COLO668 (cell line): ENCODE results near the gene GCA.
A peak's percentile ranks its signal among the peaks of the same experiment; 100 is the strongest.

Experiments
- DNase-seq: peaks from one replicate; lab custom pipeline; 2025; ENCODE audit not compliant: unreplicated experiment; lab: John Stamatoyannopoulos, UW

Gene GCA

GRCh38 chr2:162343824-162344616 is at the start of gene GCA:
GCA (plus strand) TSS chr2:162344132; CDS start chr2:162344249, 117 bp downstream.
- peak; percentile 96 for DNase-seq

- no peak for DNase-seq
Observed at GRCh38 chr2:162295009-162295408, 48.9 kb upstream of the GCA start.

- peak; percentile 77 for DNase-seq
Observed at GRCh38 chr2:162297925-162298552, 45.9 kb upstream of the GCA start.

- DNase-seq, result no peak
Observed at GRCh38 chr2:162298669-162299335, 45.1 kb upstream of the GCA start.

- no peak for DNase-seq
Observed at GRCh38 chr2:162300266-162300665, 43.7 kb upstream of the GCA start.

GRCh38 chr2:162301151-162301804 is 42.7 kb upstream of the GCA start:
- DNase-seq, result peak; percentile 35

- DNase-seq, result no peak
Observed at GRCh38 chr2:162301877-162302276, 42.1 kb upstream of the GCA start.

- no peak for DNase-seq
Observed at GRCh38 chr2:162305901-162306300, 38.0 kb upstream of the GCA start.

GRCh38 chr2:162308747-162309503 is 35.0 kb upstream of the GCA start:
- no peak for DNase-seq

GRCh38 chr2:162312853-162313252 is 31.1 kb upstream of the GCA start:
- no peak for DNase-seq

GRCh38 chr2:162315938-162316337 is 28.0 kb upstream of the GCA start:
- DNase-seq, result no peak

GRCh38 chr2:162316590-162316989 is 27.3 kb upstream of the GCA start:
- DNase-seq, result no peak

GRCh38 chr2:162317058-162317742 is 26.7 kb upstream of the GCA start:
- no peak for DNase-seq

GRCh38 chr2:162317861-162318327 is 26.0 kb upstream of the GCA start:
- peak; percentile 48 for DNase-seq

GRCh38 chr2:162318328-162319180 is 25.4 kb upstream of the GCA start, which contains the start of gene IFIH1:
IFIH1 (minus strand) TSS chr2:162318684; CDS start chr2:162318307, 377 bp downstream.
- peak; percentile 85 for DNase-seq

- no peak for DNase-seq
Observed at GRCh38 chr2:162320864-162321517, 22.9 kb upstream of the GCA start.

- no peak for DNase-seq
Observed at GRCh38 chr2:162324953-162325352, 19.0 kb upstream of the GCA start.

GRCh38 chr2:162327134-162327769 is 16.7 kb upstream of the GCA start:
- no peak for DNase-seq
